Heart left ventricle (tissue), 13 donors: Measurements from ENCODE around the gene CACNB2.

Source experiments
- CTCF ChIP-seq, 12 donors: fragments of 200-600 bp; sonication (generic) in 4 of 12; IDR thresholded peaks; one replicate each; pipeline versions ENCODE4 v1.5.0 to v1.8.0; 2018 to 2022; ENCODE audit warnings: antibody characterized with exemption in 12 of 12, mild to moderate bottlenecking in 5 of 12
- POLR2A ChIP-seq, 2 donors: fragments of 450-650 bp; IDR thresholded peaks; one replicate each; pipeline ENCODE4 v1.6.1; 2017; ENCODE audit warnings: antibody characterized with exemption in 2 of 2, mild to moderate bottlenecking in 2 of 2, moderate library complexity in 2 of 2
- donor health status: ischemic (EF 13 %, LVEDD 7.1; RV severe dilation, severe dysfunction).
- donor health status: DM: no; HTN: yes; CAD: no.
- donor health status: DM: no; HTN: no; CAD: no.
- donor health status: ischemic (EF 25% LVEDD 6.9; RV normal size, moderate dysfunction).
- donor health status: ischemic (EF 25% LVEDD 5.7; RV mildly dilated, moderate dysfunction).
- donor health status: ischemic (EF 35%, LVEDD 5.7; RV mildly dilated, moderate dysfunction).
- donor health status: nonischemic (EF 11% LVEDD 7.7; RV severe dilation, severe dysfunction).
- donor health status: DM: yes; HTN: yes; CAD: no.
- donor health status: PGD.
- donor health status: ischemic (EF 29% LVEDD 5.4; RV normal size, mild dysfunction).
- donor health status: nonischemic (EF 23%, LVEDD 6.1; RV moderate dilation, normal function).

DNA sequence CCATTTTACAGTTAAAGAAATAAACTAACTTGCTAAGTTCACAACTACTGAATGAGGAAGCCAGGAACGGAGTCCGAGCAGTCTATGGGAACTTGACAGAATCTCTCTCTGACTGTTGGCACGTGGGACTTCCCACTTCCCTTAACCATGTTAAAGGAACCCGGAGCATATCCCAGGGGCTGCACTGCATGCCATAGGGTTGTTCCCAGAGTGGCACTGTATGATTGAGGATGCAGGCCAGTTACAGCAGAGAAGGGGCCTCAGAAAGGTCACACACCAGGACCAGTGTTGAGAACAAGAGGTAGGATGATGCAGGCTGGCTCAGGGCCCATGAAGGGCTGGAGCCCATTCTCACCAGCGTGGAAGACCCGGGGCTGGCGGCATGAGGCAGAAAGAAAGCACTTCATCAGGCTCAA is 309.4 kb downstream of the CACNB2 start:
- TF ChIP-seq CTCF (IDR thresholded peaks at IDR 0.05) (no peak), POLR2A (IDR thresholded peaks at IDR 0.05) (no peak)
